ENCODE measurements around the gene KRT77. TPM values are rescaled to one million over a fixed set of nuclear protein-coding genes. Genes with fewer than 3 reads are reported as not detected.

Gene KRT77
- total RNA-seq, 2 donors from 2014 or later, result not detected

- ATAC-seq (no peak), DNase-seq (no peak)
- 58 to 62% methylated on average over 8 of the region's 8 CpGs for WGBS, 2 donors
Measured at GRCh38 chr12:52690351-52691075, 12.8 kb downstream of the KRT77 start.

DNA sequence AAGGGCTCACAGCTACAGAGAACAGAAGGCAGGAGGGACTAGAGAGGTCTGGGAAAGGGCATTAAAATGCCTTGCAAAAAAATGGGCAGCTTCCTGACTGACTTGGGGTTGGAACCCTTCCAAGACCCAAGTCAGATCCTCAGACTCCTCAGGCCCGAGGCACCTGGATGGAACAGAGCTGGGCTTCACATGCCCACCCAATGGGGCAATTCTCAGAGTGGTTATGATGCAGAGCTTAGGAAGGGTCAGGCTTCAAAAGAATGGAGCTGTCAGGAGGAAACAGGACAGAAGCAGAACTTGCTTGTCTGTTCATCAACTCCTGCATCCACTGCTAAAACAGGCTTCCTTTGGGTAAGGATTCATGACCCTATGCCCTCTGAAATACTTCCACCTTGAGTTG lies 13.4 kb downstream of the KRT77 start:
- Histone ChIP-seq H3K27me3 (no peaks in the 10 kb centered on the region), H3K4me1 (peaks cover 7% of the 10 kb centered on the region), H3K36me3 (replicated peaks in 1 of 2; ENCODE audit: insufficient read depth in 1 of 2, low read depth in 2 of 2) (no peaks in the 10 kb centered on the region), H3K27ac (no peak overlapping the region), H3K4me3 (no peak overlapping the region), H3K9me3 (no peaks in the 10 kb centered on the region)
- DNase-seq, result no peak
- ATAC-seq, result no peak
- WGBS, 2 donors, result 83 to 100% methylated on average over 1 of the region's 1 CpG
- TF ChIP-seq, protein P1, sequence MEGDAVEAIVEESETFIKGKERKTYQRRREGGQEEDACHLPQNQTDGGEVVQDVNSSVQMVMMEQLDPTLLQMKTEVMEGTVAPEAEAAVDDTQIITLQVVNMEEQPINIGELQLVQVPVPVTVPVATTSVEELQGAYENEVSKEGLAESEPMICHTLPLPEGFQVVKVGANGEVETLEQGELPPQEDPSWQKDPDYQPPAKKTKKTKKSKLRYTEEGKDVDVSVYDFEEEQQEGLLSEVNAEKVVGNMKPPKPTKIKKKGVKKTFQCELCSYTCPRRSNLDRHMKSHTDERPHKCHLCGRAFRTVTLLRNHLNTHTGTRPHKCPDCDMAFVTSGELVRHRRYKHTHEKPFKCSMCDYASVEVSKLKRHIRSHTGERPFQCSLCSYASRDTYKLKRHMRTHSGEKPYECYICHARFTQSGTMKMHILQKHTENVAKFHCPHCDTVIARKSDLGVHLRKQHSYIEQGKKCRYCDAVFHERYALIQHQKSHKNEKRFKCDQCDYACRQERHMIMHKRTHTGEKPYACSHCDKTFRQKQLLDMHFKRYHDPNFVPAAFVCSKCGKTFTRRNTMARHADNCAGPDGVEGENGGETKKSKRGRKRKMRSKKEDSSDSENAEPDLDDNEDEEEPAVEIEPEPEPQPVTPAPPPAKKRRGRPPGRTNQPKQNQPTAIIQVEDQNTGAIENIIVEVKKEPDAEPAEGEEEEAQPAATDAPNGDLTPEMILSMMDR (IDR thresholded peaks at IDR 0.05), result no peak
- no peak for TF ChIP-seq POLR2A (IDR thresholded peaks at IDR 0.05)
- intact Hi-C loops (cut with DNase I), result no loop called here

More at GRCh38 chr12:52690351-52691075, 12.8 kb downstream of the KRT77 start:
- Histone ChIP-seq H3K9me3 (no peaks in the 10 kb centered on the region), H3K27ac (no peak overlapping the region), H3K27me3 (no peaks in the 10 kb centered on the region), H3K4me3 (no peak overlapping the region), H3K36me3 (replicated peaks in 1 of 2; ENCODE audit: insufficient read depth in 1 of 2, low read depth in 2 of 2) (no peaks in the 10 kb centered on the region), H3K4me1 (peaks cover 7% of the 10 kb centered on the region)
- intact Hi-C loops (cut with DNase I), result no loop called here
- TF ChIP-seq POLR2A (IDR thresholded peaks at IDR 0.05), result no peak
- TF ChIP-seq, protein P1 (IDR thresholded peaks at IDR 0.05), result no peak

GRCh38 chr12:52689239-52689638 lies 14.1 kb downstream of the KRT77 start:
- no peaks in the 10 kb centered on the region for H3K27me3 ChIP-seq
- intact Hi-C loops (cut with DNase I), result no loop called here
- no peak for TF ChIP-seq POLR2A (IDR thresholded peaks at IDR 0.05)

GRCh38 chr12:52688481-52688880 lies 14.8 kb downstream of the KRT77 start:
- H3K9me3 ChIP-seq, result no peaks in the 10 kb centered on the region
- no peak overlapping the region for H3K27ac ChIP-seq
- DNase-seq (no peak), ATAC-seq (no peak)
- no peak overlapping the region for H3K4me3 ChIP-seq
- 50 to 68% methylated on average over 2 of the region's 2 CpGs for WGBS, 2 donors
- no peaks in the 10 kb centered on the region for H3K36me3 ChIP-seq (replicated peaks in 1 of 2; ENCODE audit: insufficient read depth in 1 of 2, low read depth in 2 of 2)
- peaks cover 7% of the 10 kb centered on the region for H3K4me1 ChIP-seq
- TF ChIP-seq, protein P1 (IDR thresholded peaks at IDR 0.05), result no peak
- no peak for TF ChIP-seq POLR2A (IDR thresholded peaks at IDR 0.05)
- no peaks in the 10 kb centered on the region for H3K27me3 ChIP-seq
- intact Hi-C loops (cut with DNase I), result no loop called here

More at GRCh38 chr12:52689239-52689638, 14.1 kb downstream of the KRT77 start:
- H3K4me1 ChIP-seq, result peaks cover 7% of the 10 kb centered on the region
- no peak overlapping the region for H3K4me3 ChIP-seq
- H3K36me3 ChIP-seq (replicated peaks in 1 of 2; ENCODE audit: insufficient read depth in 1 of 2, low read depth in 2 of 2), result no peaks in the 10 kb centered on the region
- no peaks in the 10 kb centered on the region for H3K9me3 ChIP-seq
- ATAC-seq (no peak), DNase-seq (no peak)
- H3K27ac ChIP-seq, result no peak overlapping the region

DNA sequence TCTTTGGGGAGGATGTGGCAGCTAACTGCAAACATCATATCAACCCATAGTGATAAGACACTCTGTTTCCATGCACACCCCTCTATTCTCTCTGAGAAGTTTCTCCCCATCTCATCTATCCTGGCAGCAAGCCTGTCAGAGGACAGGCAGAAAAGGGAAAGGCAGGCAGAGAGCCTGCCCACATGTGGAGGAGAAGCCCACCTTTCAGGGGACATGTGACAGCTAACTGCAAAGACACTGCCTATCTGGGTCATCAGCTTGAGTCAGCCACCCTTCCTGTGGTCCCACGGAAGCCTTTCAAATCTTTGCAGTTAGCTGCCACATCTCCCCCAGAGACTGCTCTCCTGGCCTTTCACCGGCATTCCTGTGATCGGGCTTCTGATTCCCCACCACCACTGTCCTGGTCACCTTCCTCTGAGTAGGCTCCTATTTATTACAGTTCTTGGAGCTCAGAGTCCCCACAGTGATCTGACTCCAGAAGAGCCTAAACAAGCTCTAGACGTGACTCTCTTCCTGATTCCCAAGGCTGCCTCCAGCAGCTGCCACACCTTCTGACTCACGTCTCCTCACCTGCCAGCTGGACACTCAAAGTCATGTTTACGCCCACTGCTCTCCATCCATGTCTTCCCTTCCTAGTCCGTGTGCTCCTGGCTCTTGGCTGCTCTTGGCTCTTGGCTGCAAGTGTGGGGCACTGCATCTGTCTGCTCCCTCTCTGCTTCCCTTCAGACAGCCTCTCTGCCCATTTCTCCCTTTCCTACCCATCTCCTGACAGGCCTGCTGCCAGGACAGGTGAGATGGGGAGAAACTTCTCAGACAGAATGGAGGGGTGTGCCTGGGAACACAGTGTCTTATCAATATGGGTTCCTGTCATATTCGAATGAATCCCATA lies 15.6 kb downstream of the KRT77 start:
- Histone ChIP-seq H3K36me3 (replicated peaks in 1 of 2; ENCODE audit: insufficient read depth in 1 of 2, low read depth in 2 of 2) (no peaks in the 10 kb centered on the region), H3K27me3 (no peaks in the 10 kb centered on the region), H3K9me3 (no peaks in the 10 kb centered on the region), H3K4me1 (peaks cover 7% of the 10 kb centered on the region), H3K4me3 (no peak overlapping the region), H3K27ac (no peak overlapping the region)
- WGBS, 2 donors, result 61 to 75% methylated on average over 8 of the region's 8 CpGs
- intact Hi-C loops (cut with DNase I), result no loop called here
- no peak for DNase-seq
- TF ChIP-seq, protein P1 (IDR thresholded peaks at IDR 0.05), result no peak
- no peak for TF ChIP-seq POLR2A (IDR thresholded peaks at IDR 0.05)
- ATAC-seq, result no peak
